ENCODE results near the gene KCNN2. TPM values are rescaled to one million over a fixed set of nuclear protein-coding genes. Genes with fewer than 3 reads are reported as not detected.

KCNN2 gene
- total RNA-seq, 2 donors from 2014 or later = 4.6 to 9.6 TPM

- WGBS, 2 donors = 85% methylated on average over 1 of the region's 1 CpG
- H3K4me1 ChIP-seq = no peaks in the 10 kb centered on the region
- no peak for TF ChIP-seq POLR2A (IDR thresholded peaks at IDR 0.05)
- TF ChIP-seq CTCF (IDR thresholded peaks at IDR 0.05) = no peak
- ATAC-seq (no peak), DNase-seq (no peak)
- intact Hi-C loops (cut with DNase I) = no loop called here
- no peaks in the 10 kb centered on the region for H3K9me3 ChIP-seq
- H3K27me3 ChIP-seq = no peaks in the 10 kb centered on the region
- H3K27ac ChIP-seq = no peak overlapping the region
- no peaks in the 10 kb centered on the region for H3K36me3 ChIP-seq (replicated peaks in 1 of 2; ENCODE audit: insufficient read depth in 1 of 2, low read depth in 2 of 2)
- no peak overlapping the region for H3K4me3 ChIP-seq
Observed at GRCh38 chr5:114319236-114319635, 42.6 kb upstream of the KCNN2 start.

GRCh38 chr5:114319821-114320220 is 42.0 kb upstream of the KCNN2 start:
- DNase-seq (no peak), ATAC-seq (no peak)
- Histone ChIP-seq H3K4me3 (no peak overlapping the region), H3K4me1 (no peaks in the 10 kb centered on the region), H3K36me3 (replicated peaks in 1 of 2; ENCODE audit: insufficient read depth in 1 of 2, low read depth in 2 of 2) (no peaks in the 10 kb centered on the region), H3K27ac (no peak overlapping the region), H3K27me3 (no peaks in the 10 kb centered on the region), H3K9me3 (no peaks in the 10 kb centered on the region)
- 53 to 73% methylated on average over 1 of the region's 1 CpG for WGBS, 2 donors
- TF ChIP-seq POLR2A (IDR thresholded peaks at IDR 0.05) (no peak), CTCF (IDR thresholded peaks at IDR 0.05) (no peak)
- intact Hi-C loops (cut with DNase I) = no loop called here

- intact Hi-C loops (cut with DNase I) = no loop called here
- Histone ChIP-seq H3K36me3 (replicated peaks in 1 of 2; ENCODE audit: insufficient read depth in 1 of 2, low read depth in 2 of 2) (no peaks in the 10 kb centered on the region), H3K4me3 (no peak overlapping the region), H3K27ac (no peak overlapping the region), H3K27me3 (no peaks in the 10 kb centered on the region), H3K4me1 (no peaks in the 10 kb centered on the region), H3K9me3 (no peaks in the 10 kb centered on the region)
- no peak for TF ChIP-seq CTCF (IDR thresholded peaks at IDR 0.05)
- TF ChIP-seq POLR2A (IDR thresholded peaks at IDR 0.05) = no peak
- DNase-seq (no peak), ATAC-seq (no peak)
- 81 to 100% methylated on average over 1 of the region's 1 CpG for WGBS, 2 donors
Observed at GRCh38 chr5:114324282-114324681, 37.6 kb upstream of the KCNN2 start.

GRCh38 chr5:114325541-114325940 is 36.3 kb upstream of the KCNN2 start:
- Histone ChIP-seq H3K9me3 (no peaks in the 10 kb centered on the region), H3K4me3 (no peak overlapping the region), H3K4me1 (no peaks in the 10 kb centered on the region), H3K27ac (no peak overlapping the region), H3K27me3 (no peaks in the 10 kb centered on the region), H3K36me3 (replicated peaks in 1 of 2; ENCODE audit: insufficient read depth in 1 of 2, low read depth in 2 of 2) (no peaks in the 10 kb centered on the region)
- intact Hi-C loops (cut with DNase I) = no loop called here
- DNase-seq (peak in 3 of 4 donors; percentile 11 to 18 (median 13)), ATAC-seq (peak; percentile 33)
- WGBS, 2 donors = 31 to 47% methylated on average over 3 of the region's 3 CpGs
- TF ChIP-seq POLR2A (IDR thresholded peaks at IDR 0.05) (no peak), CTCF (IDR thresholded peaks at IDR 0.05) (no peak)

- ATAC-seq = no peak
Observed at GRCh38 chr5:114327474-114327873, 34.4 kb upstream of the KCNN2 start.

More at GRCh38 chr5:114327474-114327873, 34.4 kb upstream of the KCNN2 start:
- Histone ChIP-seq H3K4me1 (no peaks in the 10 kb centered on the region), H3K27ac (no peak overlapping the region), H3K36me3 (replicated peaks in 1 of 2; ENCODE audit: insufficient read depth in 1 of 2, low read depth in 2 of 2) (no peaks in the 10 kb centered on the region), H3K4me3 (no peak overlapping the region), H3K27me3 (no peaks in the 10 kb centered on the region), H3K9me3 (no peaks in the 10 kb centered on the region)
- 55 to 56% methylated on average over 3 of the region's 3 CpGs for WGBS, 2 donors
- no peak for TF ChIP-seq CTCF (IDR thresholded peaks at IDR 0.05)
- TF ChIP-seq POLR2A (IDR thresholded peaks at IDR 0.05) = no peak
- intact Hi-C loops (cut with DNase I) = no loop called here
- DNase-seq = no peak
